Measurements from ENCODE around the gene JHY.

The JHY gene

GRCh38 chr11:122963961-122964360 lies 81.4 kb downstream of the JHY start:
- DNase-seq: peak; percentile 97

GRCh38 chr11:122976061-122976733 lies 93.6 kb downstream of the JHY start:
- no peak for DNase-seq

- peak; percentile 11 for DNase-seq
Measured at GRCh38 chr11:122976734-122977469, 94.3 kb downstream of the JHY start.

- no peak for DNase-seq
Measured at GRCh38 chr11:122977470-122978298, 95.1 kb downstream of the JHY start.

GRCh38 chr11:122978299-122978620 lies 95.7 kb downstream of the JHY start:
- no peak for DNase-seq

GRCh38 chr11:122979103-122979814 lies 96.7 kb downstream of the JHY start:
- no peak for DNase-seq

- no peak for DNase-seq
Measured at GRCh38 chr11:122979815-122980595, 97.4 kb downstream of the JHY start.

- no peak for DNase-seq
Measured at GRCh38 chr11:122981388-122982264, 99.1 kb downstream of the JHY start, which contains the start of gene BSX. TSS of gene BSX (minus strand) at chr11:122981834. CDS start at chr11:122981671, 163 bp downstream.

- peak; percentile 54 for DNase-seq
Measured at GRCh38 chr11:122983438-122984185, 101.1 kb downstream of the JHY start.

- DNase-seq: peak; percentile 70
Measured at GRCh38 chr11:122984186-122985011, 101.8 kb downstream of the JHY start.

- no peak for DNase-seq
Measured at GRCh38 chr11:122995526-122995925, 113.0 kb downstream of the JHY start.

GRCh38 chr11:122998727-122999366 lies 116.3 kb downstream of the JHY start:
- no peak for DNase-seq

- DNase-seq: no peak
Measured at GRCh38 chr11:123000721-123001120, 118.2 kb downstream of the JHY start.

- no peak for DNase-seq
Measured at GRCh38 chr11:123006860-123007542, 124.4 kb downstream of the JHY start.
